IgD-negative memory B cell (primary cell): Measurements from ENCODE around the gene WDR53. TPM values are rescaled to one million over a fixed set of nuclear protein-coding genes. Genes with fewer than 3 reads are reported as not detected.
"Not testable (repeated sequence)": the region's sequence is repeated elsewhere in the genome, so short reads cannot be mapped to it uniquely, and the experiment has no call there.

Source experiments
- H3K27ac Mint-ChIP-seq, 3 donors: one replicate each; pipeline ENCODE4 v1.8.0; 2020 to 2022; ENCODE audit warnings: mild to moderate bottlenecking in 3 of 3, mixed read lengths in 3 of 3, moderate library complexity in 1 of 3
- H3K27me3 Mint-ChIP-seq: one replicate; pipeline ENCODE4 v1.8.0; 2021; ENCODE audit warnings: mixed read lengths
- H3K36me3 Mint-ChIP-seq: one replicate; pipeline ENCODE4 v1.8.0; 2020; ENCODE audit warnings: mild to moderate bottlenecking, mixed read lengths
- H3K4me1 Mint-ChIP-seq, 3 donors: one replicate each; pipeline ENCODE4 v1.8.0; 2020 to 2022; ENCODE audit warnings: mixed read lengths in 3 of 3, mild to moderate bottlenecking in 1 of 3
- H3K4me3 Mint-ChIP-seq, 4 donors: one replicate each; pipeline ENCODE4 v1.8.0; 2020 to 2022; ENCODE audit warnings: mild to moderate bottlenecking in 4 of 4, mixed read lengths in 4 of 4, moderate library complexity in 3 of 4
- H3K9me3 Mint-ChIP-seq, 3 donors: one replicate each; pipeline ENCODE4 v1.8.0; 2020 to 2021; ENCODE audit warnings: mixed read lengths in 3 of 3, mild to moderate bottlenecking in 1 of 3
- polyA plus RNA-seq: library from polyadenylated mRNA; unstranded; fragments of 300-500 nt; fragmentation: Illumina TruSeq; gene quantifications from one replicate; pipeline ENCODE4 v1.2.3, GENCODE V29; 2021

WDR53 gene
- polyA plus RNA-seq, 1 donor from 2014 or later = 16.2 TPM

DNA sequence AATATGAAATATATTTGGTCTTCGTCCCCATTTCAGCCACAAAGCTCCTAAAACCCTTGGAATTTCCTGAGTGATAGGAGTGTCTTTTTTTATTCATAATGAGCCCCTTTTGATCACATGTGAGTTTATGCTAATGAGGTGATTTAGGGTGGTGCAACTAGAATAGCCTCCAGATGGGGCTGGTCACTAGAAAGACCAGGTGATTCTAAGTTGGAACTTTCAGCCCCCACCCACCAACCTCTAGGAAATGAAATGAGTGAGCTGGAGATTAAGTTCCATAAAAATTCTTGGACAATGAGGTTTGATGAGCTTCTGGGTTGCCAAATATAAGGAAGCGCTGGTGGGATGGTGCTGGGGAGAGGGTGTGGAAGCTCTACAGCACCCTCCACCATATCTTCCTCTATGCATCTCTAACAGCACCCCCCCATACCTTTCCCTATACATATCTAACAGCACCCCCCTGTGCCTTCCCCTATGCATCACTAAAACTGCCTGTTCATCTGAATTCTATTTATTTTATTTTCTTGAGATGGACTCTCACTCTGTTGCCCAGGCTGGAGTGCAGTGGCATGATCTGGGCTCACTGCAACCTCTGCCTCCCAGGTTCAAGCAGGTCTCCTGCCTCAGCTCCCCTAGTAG is 51.1 kb downstream of the WDR53 start:
- no peaks in the 10 kb centered on the region for H3K27me3 Mint-ChIP-seq
- H3K27ac Mint-ChIP-seq = no peak overlapping the region
- H3K9me3 Mint-ChIP-seq = peaks cover 10 to 47% (median 30%) of the 10 kb centered on the region in 3 donors
- H3K4me1 Mint-ChIP-seq = no peaks in the 10 kb centered on the region
- no peak overlapping the region for H3K4me3 Mint-ChIP-seq
- H3K36me3 Mint-ChIP-seq = peaks cover 4% of the 10 kb centered on the region

DNA sequence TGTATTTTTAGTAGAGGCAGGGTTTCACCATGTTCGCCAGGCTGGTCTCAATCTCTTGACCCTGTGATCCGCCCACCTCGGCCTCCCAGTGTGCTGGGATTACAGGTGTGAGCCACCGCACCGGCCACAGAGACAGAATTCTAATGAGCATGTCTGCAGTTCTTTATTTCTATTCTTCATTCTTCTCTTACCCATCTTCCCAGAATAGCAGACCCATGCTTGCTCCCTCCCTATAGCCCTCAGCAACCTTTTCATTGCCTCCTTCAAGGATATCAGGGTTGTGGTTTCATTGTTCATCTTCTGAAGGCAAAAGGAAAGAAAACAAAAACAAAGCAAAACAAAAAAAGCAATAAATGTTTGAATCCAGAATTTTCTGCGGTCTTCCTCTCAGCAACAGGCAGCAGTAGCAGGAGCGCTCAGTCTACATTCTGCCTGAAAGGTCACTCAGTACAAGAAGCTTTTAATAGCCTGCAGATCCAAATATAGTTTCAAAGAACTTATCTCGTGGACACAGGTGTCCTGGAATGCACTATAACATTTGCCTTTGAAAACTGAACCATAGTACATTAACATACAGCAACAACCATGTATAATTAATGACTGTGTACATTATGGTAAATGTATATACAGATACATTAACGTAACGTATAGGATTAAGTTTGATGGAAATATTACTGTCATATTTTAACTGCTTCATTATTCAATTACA is 53.3 kb downstream of the WDR53 start, which contains the start of gene SMCO1:
Gene SMCO1, minus strand, starts transcription at position 434 of the 709 bp plus-strand sequence. Its CDS starts 137 bp downstream, at position 297.
- Mint-ChIP-seq H3K4me3 (peak within 1 kb of the TSS in 1 of 4 donors; percentile 49), H3K27ac (no peak within 1 kb of the TSS), H3K9me3 (peaks cover 7 to 40% (median 18%) of the 10 kb centered on the region in 3 donors), H3K27me3 (peaks cover 3% of the 10 kb centered on the region), H3K36me3 (peaks cover 4% of the 10 kb centered on the region), H3K4me1 (no peaks in the 10 kb centered on the region)

DNA sequence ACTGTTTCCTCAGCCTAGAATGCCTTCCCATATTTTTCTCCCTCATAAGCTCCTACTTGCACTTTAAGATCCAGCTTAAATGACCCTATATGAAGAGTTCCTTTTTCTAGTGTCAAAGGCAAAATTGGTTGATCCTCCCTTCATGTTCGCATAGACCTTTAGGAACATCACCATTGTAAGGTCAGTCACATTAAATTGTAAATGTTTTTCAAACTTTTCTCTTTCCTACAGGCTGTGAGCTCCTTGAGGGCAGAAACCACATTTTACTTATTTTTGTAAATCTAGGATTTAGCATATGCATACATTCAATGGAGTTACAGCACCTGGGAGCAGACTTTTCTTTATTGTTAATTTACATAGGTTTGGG is 54.0 kb downstream of the WDR53 start:
- Mint-ChIP-seq H3K27ac (no peak overlapping the region), H3K27me3 (peaks cover 3% of the 10 kb centered on the region), H3K4me3 (no peak overlapping the region), H3K4me1 (no peaks in the 10 kb centered on the region), H3K36me3 (peaks cover 4% of the 10 kb centered on the region), H3K9me3 (peaks cover 7 to 35% (median 17%) of the 10 kb centered on the region in 3 donors)

DNA sequence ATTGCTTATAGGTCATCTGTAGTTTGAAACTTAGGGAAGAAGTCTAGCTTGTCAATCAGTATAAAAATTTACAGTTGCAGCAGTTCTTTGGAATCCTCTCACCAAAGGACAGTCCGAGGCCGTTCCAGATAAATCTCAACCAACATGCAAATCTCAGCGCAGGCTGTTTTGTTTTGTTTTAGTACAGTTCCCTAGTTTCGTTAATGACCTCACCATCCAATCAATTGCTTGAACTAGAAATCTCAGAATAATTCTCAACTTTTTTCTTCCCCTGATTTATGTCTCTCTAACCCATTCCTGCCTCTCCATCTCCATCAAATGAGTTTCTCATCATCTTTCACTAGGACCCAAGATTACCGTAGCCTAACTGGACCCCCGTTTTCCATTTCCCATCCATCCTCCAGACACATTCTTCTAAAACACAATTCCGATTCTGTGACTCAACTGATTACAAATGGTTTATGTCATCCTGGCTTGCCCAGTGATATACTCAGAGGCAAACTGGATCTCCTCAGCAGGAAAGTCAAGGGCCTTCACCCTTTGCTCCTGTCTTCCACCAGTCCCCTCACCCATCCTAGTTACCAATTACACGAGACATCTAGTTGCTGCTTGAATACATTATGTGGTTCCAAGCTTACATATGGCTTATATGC is 54.5 kb downstream of the WDR53 start:
- Mint-ChIP-seq H3K9me3 (peaks cover 7 to 30% (median 17%) of the 10 kb centered on the region in 3 donors), H3K4me1 (no peaks in the 10 kb centered on the region), H3K4me3 (no peak overlapping the region), H3K27me3 (peaks cover 3% of the 10 kb centered on the region), H3K36me3 (peaks cover 4% of the 10 kb centered on the region), H3K27ac (no peak overlapping the region)

DNA sequence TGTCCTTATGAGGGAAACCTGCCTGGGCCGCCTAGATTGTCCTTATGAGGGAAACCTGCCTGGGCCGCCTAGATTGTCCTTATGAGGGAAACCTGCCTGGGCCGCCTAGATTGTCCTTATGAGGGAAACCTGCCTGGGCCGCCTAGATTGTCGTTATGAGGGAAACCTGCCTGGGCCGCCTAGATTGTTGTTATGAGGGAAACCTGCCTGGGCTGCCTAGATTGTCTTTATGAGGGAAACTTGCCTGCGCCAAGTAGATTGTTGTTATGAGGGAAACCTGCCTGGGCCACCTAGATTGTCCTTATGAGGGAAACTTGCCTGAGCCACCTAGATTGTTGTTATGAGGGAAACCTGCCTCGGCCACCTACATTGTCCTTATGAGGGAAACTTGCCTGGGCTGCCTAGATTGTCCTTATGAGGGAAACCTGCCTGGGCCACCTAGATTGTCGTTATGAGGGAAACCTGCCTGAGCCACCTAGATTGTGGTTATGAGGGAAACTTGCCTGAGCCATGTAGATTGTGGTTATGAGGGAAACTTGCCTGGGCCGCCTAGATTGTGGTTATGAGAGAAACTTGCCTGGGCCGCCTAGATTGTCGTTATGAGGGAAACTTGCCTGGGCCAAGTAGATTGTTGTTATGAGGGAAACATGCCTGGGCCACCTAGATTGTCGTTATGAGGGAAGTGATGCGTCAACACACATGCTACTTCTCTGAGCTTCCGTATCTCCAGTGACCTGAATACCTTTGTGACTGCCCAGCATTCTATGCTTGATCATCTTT is 56.5 kb downstream of the WDR53 start:
- not testable (repeated sequence) for H3K4me1 Mint-ChIP-seq, H3K27me3 Mint-ChIP-seq, H3K36me3 Mint-ChIP-seq, H3K27ac Mint-ChIP-seq
- H3K4me3 Mint-ChIP-seq = peak overlapping the region in 1 of 4 donors; percentile 41
- H3K9me3 Mint-ChIP-seq = peaks cover 5 to 34% (median 15%) of the 10 kb centered on the region in 3 donors

DNA sequence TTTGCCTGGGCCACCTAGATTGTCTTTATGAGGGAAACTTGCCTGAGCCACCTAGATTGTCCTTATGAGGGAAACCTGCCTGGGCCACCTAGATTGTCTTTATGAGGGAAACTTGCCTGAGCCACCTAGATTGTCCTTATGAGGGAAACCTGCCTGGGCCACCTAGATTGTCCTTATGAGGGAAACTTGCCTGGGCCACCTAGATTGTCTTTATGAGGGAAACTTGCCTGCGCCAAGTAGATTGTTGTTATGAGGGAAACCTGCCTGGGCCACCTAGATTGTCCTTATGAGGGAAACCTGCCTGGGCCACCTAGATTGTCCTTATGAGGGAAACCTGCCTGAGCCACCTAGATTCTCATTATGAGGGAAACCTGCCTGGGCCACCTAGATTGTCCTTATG is 57.2 kb downstream of the WDR53 start:
- not testable (repeated sequence) for H3K36me3 Mint-ChIP-seq, H3K27me3 Mint-ChIP-seq, H3K27ac Mint-ChIP-seq, H3K4me3 Mint-ChIP-seq, H3K4me1 Mint-ChIP-seq
- H3K9me3 Mint-ChIP-seq = peaks cover 5 to 36% (median 14%) of the 10 kb centered on the region in 3 donors

DNA sequence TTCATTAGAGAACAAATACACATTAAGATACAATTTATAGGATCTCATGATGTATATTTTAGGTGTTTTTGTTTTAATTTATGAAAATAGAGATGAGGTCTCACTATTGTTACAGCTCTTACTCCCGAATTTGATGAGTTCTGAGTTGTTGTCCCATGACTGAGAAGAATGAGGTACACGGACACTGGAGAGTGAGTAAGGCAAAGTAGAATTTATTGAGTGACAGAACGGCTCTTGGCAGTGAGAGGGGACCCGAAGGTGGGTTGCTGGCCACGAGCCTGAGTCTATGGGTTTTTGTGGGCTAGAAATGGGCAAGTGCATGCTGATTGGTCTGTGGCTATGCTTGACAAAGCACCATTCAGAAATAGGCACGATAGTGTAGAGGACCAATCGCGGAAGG is 61.7 kb downstream of the WDR53 start:
- Mint-ChIP-seq H3K36me3 (no peaks in the 10 kb centered on the region), H3K27ac (peak overlapping the region in 1 of 3 donors; percentile 10)

DNA sequence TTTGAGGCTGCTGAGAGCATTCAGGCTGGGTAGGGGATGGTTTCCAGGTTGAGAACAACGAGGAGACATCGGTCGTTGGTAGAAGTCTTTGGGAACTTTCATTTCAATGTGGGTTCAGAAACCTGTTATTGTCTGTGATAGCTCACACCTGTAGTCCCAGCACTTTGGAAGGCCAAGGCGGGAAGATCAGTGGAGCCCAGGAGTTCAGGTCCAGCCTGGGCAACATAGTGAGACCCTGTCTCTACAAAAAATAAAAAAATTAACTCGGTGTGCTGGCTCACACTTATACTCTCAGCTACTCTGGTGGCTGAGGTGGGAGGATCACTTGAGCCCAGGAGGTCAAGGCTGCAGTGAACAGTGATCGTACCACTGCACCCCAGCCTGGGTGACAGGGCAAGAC is 63.8 kb downstream of the WDR53 start:
- H3K4me3 Mint-ChIP-seq = peak overlapping the region; percentile 54 to 78 (median 66)
- peaks cover 4 to 11% (median 5%) of the 10 kb centered on the region in 3 donors for H3K9me3 Mint-ChIP-seq
- H3K36me3 Mint-ChIP-seq = no peaks in the 10 kb centered on the region
- H3K4me1 Mint-ChIP-seq = peaks cover 14 to 20% (median 17%) of the 10 kb centered on the region in 3 donors
- H3K27ac Mint-ChIP-seq = peak overlapping the region in 1 of 3 donors; percentile 95
- H3K27me3 Mint-ChIP-seq = no peaks in the 10 kb centered on the region

More for the DNA sequence above, 61.7 kb downstream of the WDR53 start:
- Mint-ChIP-seq H3K9me3 (peaks cover 4 to 15% (median 5%) of the 10 kb centered on the region in 3 donors), H3K4me3 (peak overlapping the region in 1 of 4 donors; percentile 66), H3K4me1 (peaks cover 3 to 4% (median 4%) of the 10 kb centered on the region in 3 donors), H3K27me3 (no peaks in the 10 kb centered on the region)

Other genes starting within 250 kb of the WDR53 start
- gene TM4SF19, start 230.2 kb downstream of the WDR53 start, polyA plus RNA-seq = 0.84 TPM
- gene UBXN7, start 136.1 kb downstream of the WDR53 start, polyA plus RNA-seq = 28.9 TPM
- 13.1 TPM for gene RNF168, start 64.8 kb downstream of the WDR53 start, polyA plus RNA-seq
- not detected for gene SMCO1, start 53.2 kb downstream of the WDR53 start, polyA plus RNA-seq
- gene FBXO45, start 106 bp upstream of the WDR53 start, polyA plus RNA-seq = 1.8 TPM
- 18.9 TPM for gene NRROS, start 71.1 kb upstream of the WDR53 start, polyA plus RNA-seq
- 2.3 TPM for gene CEP19, start 143.7 kb upstream of the WDR53 start, polyA plus RNA-seq
- 18.0 TPM for gene PIGX, start 143.8 kb upstream of the WDR53 start, polyA plus RNA-seq
- gene PAK2, start 171.3 kb upstream of the WDR53 start, polyA plus RNA-seq = 35.0 TPM